A673 (cell line): ENCODE measurements around the gene ACKR3.

Experiments
- CTCF ChIP-seq: fragments of 300-800, 200-600 bp; sonication (generic); conservative IDR thresholded peaks from 2 replicates; pipeline ENCODE4 v1.5.1; 2017; ENCODE audit warnings: low read depth, mild to moderate bottlenecking, antibody characterized with exemption, low read length, moderate library complexity, mixed read lengths
- EZH2 ChIP-seq: fragments of 200-600 bp; sonication (generic); IDR thresholded peaks from 2 replicates; pipeline ENCODE4 v1.6.1; 2017; ENCODE audit warnings: borderline replicate concordance, low read depth, mild to moderate bottlenecking, mixed read lengths, antibody characterized with exemption, low read length; ENCODE audit not compliant: poor library complexity, severe bottlenecking

DNA sequence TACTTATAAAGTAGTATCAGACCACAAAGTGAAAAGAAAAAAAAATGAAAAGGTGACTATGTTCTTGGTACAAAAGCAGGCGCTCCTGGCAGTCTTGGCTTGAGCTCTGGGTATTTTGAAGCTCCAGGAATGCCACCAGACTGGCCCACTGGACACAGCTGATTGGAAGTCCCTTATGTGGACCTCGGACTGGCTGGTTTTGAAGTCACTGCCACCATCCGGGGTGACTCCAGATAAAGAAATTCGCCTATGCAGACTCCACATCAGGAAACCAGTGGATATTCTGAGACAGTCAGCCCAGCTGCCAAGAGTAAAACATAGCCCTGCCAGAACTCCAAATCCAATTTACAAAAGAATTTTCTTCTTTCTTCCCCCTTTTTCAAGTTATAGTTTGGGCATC is 28.0 kb downstream of the ACKR3 start:
- TF ChIP-seq CTCF (no peak), EZH2 (no peak)
